H1 (cell line): ENCODE results near the gene OTOS. TPM values are rescaled to one million over a fixed set of nuclear protein-coding genes. Genes with fewer than 3 reads are reported as not detected.

Experiments used
- CTCF ChIA-PET: fragments of 300-600 bp; sonication (Branson Sonifier 250); formaldehyde crosslinking; loops from one replicate; lab custom pipeline; 2021; ENCODE audit not compliant: partially characterized antibody; lab: Charles Lee
- POLR2A ChIA-PET: fragments of 300-600 bp; sonication (Branson Sonifier 250); formaldehyde crosslinking; loops from one replicate; lab custom pipeline; 2021; ENCODE audit warnings: inconsistent platforms; ENCODE audit not compliant: partially characterized antibody; lab: Charles Lee
- DNase-seq, 2 experiments: peaks; one replicate each; pipeline versions ENCODE4 v3.0.0 to v3.0.0-alpha.2; 2010 to 2022; ENCODE audit warnings: low spot score in 2 of 2, low read depth in 1 of 2, mixed read lengths in 1 of 2
- FAIRE-seq: peaks from 2 replicates; lab custom pipeline; 2011; peaks lifted over from hg19 to GRCh38; lab: Jason Lieb, UNC
- H2AFZ ChIP-seq: 2 replicates; pipeline ENCODE4 v1.8.1; 2012; ENCODE audit warnings: low read length, inconsistent platforms
- H2AK5ac ChIP-seq: 2 replicates; pipeline ENCODE4 v1.6.1; 2013; ENCODE audit warnings: low read depth, low read length
- H2BK120ac ChIP-seq: replicated peaks from 2 replicates; pipeline ENCODE3; 2013; ENCODE audit warnings: low read depth, low read length, inconsistent platforms
- H2BK12ac ChIP-seq: 2 replicates; pipeline ENCODE4 v1.6.1; 2013; ENCODE audit warnings: low read depth, low read length
- H2BK15ac ChIP-seq: 2 replicates; pipeline ENCODE4 v1.6.1; 2013; ENCODE audit warnings: low read length
- H2BK20ac ChIP-seq: 2 replicates; pipeline ENCODE4 v1.6.1; 2013; ENCODE audit warnings: low read length
- H2BK5ac ChIP-seq: 2 replicates; pipeline ENCODE4 v1.6.1; 2013; ENCODE audit warnings: low read depth, low read length
- H3K14ac ChIP-seq: 2 replicates; pipeline ENCODE4 v1.6.1; 2013; ENCODE audit warnings: inconsistent platforms; ENCODE audit not compliant: insufficient read length
- H3K18ac ChIP-seq: 2 replicates; pipeline ENCODE4 v1.6.1; 2013; ENCODE audit warnings: low read length; ENCODE audit errors: extremely low read depth
- H3K23ac ChIP-seq: 2 replicates; pipeline ENCODE4 v1.6.1; 2013; ENCODE audit warnings: inconsistent platforms; ENCODE audit not compliant: insufficient read length
- H3K23me2 ChIP-seq: 2 replicates; pipeline ENCODE4 v1.6.1; 2013; ENCODE audit warnings: low read depth, low read length
- H3K27ac ChIP-seq: 2 replicates; pipeline ENCODE4 v1.6.1; 2011; ENCODE audit warnings: low read depth, low read length, inconsistent platforms
- H3K27me3 ChIP-seq, 4 experiments: replicated peaks in 1 of 4; 1 replicate in 1 of 4; 2 replicates in 3 of 4; pipeline versions ENCODE4 v1.6.1 to v1.8.1; 2011 to 2013; ENCODE audit warnings: low read length in 3 of 4, mild to moderate bottlenecking in 3 of 4, inconsistent platforms in 2 of 4, mixed read lengths in 2 of 4, moderate library complexity in 1 of 4; ENCODE audit not compliant: control insufficient read depth in 3 of 4, insufficient read depth in 3 of 4; ENCODE audit errors: extremely low read depth in 1 of 4
- H3K36me3 ChIP-seq, 4 experiments: 2 replicates each; pipeline versions ENCODE4 v1.6.1 to v1.8.1; 2011 to 2013; ENCODE audit warnings: mild to moderate bottlenecking in 4 of 4, low read length in 3 of 4, moderate library complexity in 2 of 4, control low read depth in 1 of 4, inconsistent platforms in 1 of 4; ENCODE audit not compliant: insufficient read depth in 4 of 4, control insufficient read depth in 2 of 4
- H3K4ac ChIP-seq: replicated peaks from 2 replicates; pipeline ENCODE3; 2013; ENCODE audit warnings: low read length, low read depth, mixed read lengths, inconsistent platforms; ENCODE audit not compliant: insufficient read length
- H3K4me1 ChIP-seq, 4 experiments: replicated peaks in 1 of 4; 1 replicate in 1 of 4; 2 replicates in 3 of 4; pipeline versions ENCODE4 v1.6.1 to v1.8.1; 2011 to 2013; ENCODE audit warnings: low read length in 3 of 4, inconsistent platforms in 2 of 4, mixed read lengths in 1 of 4; ENCODE audit not compliant: insufficient read depth in 4 of 4, control insufficient read depth in 3 of 4
- H3K4me2 ChIP-seq, 2 experiments: 2 replicates each; pipeline versions ENCODE4 v1.6.1 to v1.8.1; 2011 to 2013; ENCODE audit warnings: low read depth in 2 of 2, low read length in 2 of 2, control low read depth in 1 of 2, inconsistent platforms in 1 of 2, mild to moderate bottlenecking in 1 of 2; ENCODE audit not compliant: insufficient read depth in 1 of 2
- H3K4me3 ChIP-seq, 4 experiments: fragments of 200-600, 300-600 bp in 1 of 4; sonication (generic), shearing (Covaris generic), sonication (Bioruptor Twin) in 1 of 4; 2 replicates each; pipeline versions ENCODE4 v1.5.1 to v1.8.1; 2011 to 2016; ENCODE audit warnings: low read length in 4 of 4, low read depth in 3 of 4, control low read depth in 2 of 4, inconsistent platforms in 2 of 4, mild to moderate bottlenecking in 2 of 4, mixed read lengths in 1 of 4, moderate library complexity in 1 of 4; ENCODE audit not compliant: insufficient read depth in 2 of 4; ENCODE audit errors: extremely low read depth in 1 of 4
- H3K56ac ChIP-seq: replicated peaks from 2 replicates; pipeline ENCODE3; 2013; ENCODE audit warnings: low read depth, mild to moderate bottlenecking, mixed read lengths, low read length, inconsistent platforms; ENCODE audit not compliant: insufficient read length
- H3K79me1 ChIP-seq: 2 replicates; pipeline ENCODE4 v1.6.1; 2013; ENCODE audit warnings: low read depth, low read length, control low read depth
- H3K79me2 ChIP-seq, 2 experiments: 2 replicates each; pipeline versions ENCODE4 v1.6.1 to v1.8.1; 2012 to 2013; ENCODE audit warnings: low read length in 2 of 2, mild to moderate bottlenecking in 2 of 2, inconsistent platforms in 1 of 2; ENCODE audit not compliant: insufficient read depth in 2 of 2, control insufficient read depth in 1 of 2
- H3K9ac ChIP-seq, 4 experiments: replicated peaks in 1 of 4; 1 replicate in 1 of 4; 2 replicates in 3 of 4; pipeline versions ENCODE4 v1.6.1 to v1.8.1; 2011 to 2013; ENCODE audit warnings: low read depth in 3 of 4, low read length in 3 of 4, control low read depth in 2 of 4, mild to moderate bottlenecking in 2 of 4, moderate library complexity in 2 of 4, inconsistent platforms in 1 of 4; ENCODE audit errors: extremely low read depth in 1 of 4
- H3K9me3 ChIP-seq, 2 experiments: 2 replicates each; pipeline versions ENCODE4 v1.6.1 to v1.8.1; 2012 to 2013; ENCODE audit warnings: mild to moderate bottlenecking in 2 of 2, moderate library complexity in 2 of 2, control low read depth in 1 of 2, inconsistent platforms in 1 of 2, low read depth in 1 of 2, low read length in 1 of 2, mixed read lengths in 1 of 2; ENCODE audit not compliant: insufficient read depth in 2 of 2
- H4K20me1 ChIP-seq, 2 experiments: replicated peaks in 1 of 2; 2 replicates each; pipeline versions ENCODE3 to v1.8.1; 2011 to 2013; ENCODE audit warnings: inconsistent platforms in 2 of 2, low read length in 2 of 2, mild to moderate bottlenecking in 1 of 2; ENCODE audit not compliant: insufficient read depth in 2 of 2, control insufficient read depth in 1 of 2
- H4K5ac ChIP-seq: 2 replicates; pipeline ENCODE4 v1.6.1; 2013; ENCODE audit warnings: low read length, low read depth, mixed read lengths, inconsistent platforms; ENCODE audit not compliant: insufficient read length
- H4K8ac ChIP-seq: 2 replicates; pipeline ENCODE4 v1.8.0; 2013; ENCODE audit warnings: mild to moderate bottlenecking, moderate library complexity, low read length, inconsistent platforms; ENCODE audit not compliant: insufficient read depth; ENCODE audit errors: extremely low read depth
- H4K91ac ChIP-seq: replicated peaks from 2 replicates; pipeline ENCODE3; 2013; ENCODE audit warnings: low read length, mixed read lengths, inconsistent platforms; ENCODE audit not compliant: insufficient read length
- CEBPB ChIP-seq: IDR thresholded peaks from 2 replicates; pipeline ENCODE4 v1.6.1; 2012; ENCODE audit warnings: low read depth, low read length
- HDAC6 ChIP-seq: IDR thresholded peaks from one replicate; pipeline ENCODE4 v1.7.1; 2012; ENCODE audit warnings: low read depth, mild to moderate bottlenecking, inconsistent platforms, low read length, moderate library complexity
- KDM5A ChIP-seq: fragments of 200-600 bp; IDR thresholded peaks from 2 replicates; pipeline ENCODE4 v1.7.1; 2012; ENCODE audit warnings: mild to moderate bottlenecking, low read length, inconsistent platforms, mixed read lengths
- MAX ChIP-seq: IDR thresholded peaks from 2 replicates; pipeline ENCODE4 v1.6.1; 2012; ENCODE audit warnings: inconsistent platforms
- SUZ12 ChIP-seq: fragments of 200-600 bp; sonication (generic); IDR thresholded peaks from 2 replicates; pipeline ENCODE4 v1.6.1; 2012; ENCODE audit warnings: mild to moderate bottlenecking, inconsistent platforms, low read length, moderate library complexity, mixed read lengths
- WGBS, 2 experiments: shearing (Covaris generic) in 1 of 2; methylation state at CpG; one replicate each; pipeline versions ENCODE4 v1.1.6 to v1.1.7; 2013 to 2015; ENCODE audit warnings: low lambda C conversion rate in 2 of 2, mixed read lengths in 2 of 2, inconsistent platforms in 1 of 2, low coverage in 1 of 2, missing lambda C conversion rate in 1 of 2; ENCODE audit not compliant: insufficient replicate concordance in 2 of 2, insufficient coverage in 1 of 2, insufficient read length in 1 of 2; ENCODE audit errors: extremely low coverage in 1 of 2, missing lambda C conversion rate in 1 of 2; 5-methylcytosine and 5-hydroxymethylcytosine counted together
- polyA plus RNA-seq, 7 experiments: library from polyadenylated mRNA; depleted of rRNA in 3 of 7; stranded (reverse) in 5 of 7; unstranded in 2 of 7; fragments of >200 nt in 5 of 7; fragments of 200-250 nt in 2 of 7; gene quantifications; 1 replicate in 5 of 7; 2 replicates in 1 of 7; 4 replicates in 1 of 7; pipeline versions ENCODE4 v1.2.1 to v1.2.3, GENCODE V29; 2011 to 2013; ENCODE audit warnings: missing spikeins in 2 of 7, mixed read lengths in 2 of 7
- total RNA-seq: library from RNA; stranded (reverse); fragmentation: NEBNext Ultra II Directional; extraction: Animal tissue kit (Norgen Biotek cat#: 25700); gene quantifications from 2 replicates; pipeline ENCODE4 v1.2.1, GENCODE V29; 2021

OTOS gene
- total and polyA plus RNA-seq, 2 of the 8 experiments (the other 6 are each of a cell fraction or from before 2014, with no cell fraction given), result 0.17 TPM; not detected in 1

GRCh38 chr2:240159251-240159839, 18.9 kb upstream of the OTOS start:
- Histone ChIP-seq H3K23ac (no peak overlapping the region), H3K27me3 (no peaks in the 10 kb centered on the region; a peak in 3 of 7 replicates), H3K9ac (no peak overlapping the region), H2AFZ (no peak overlapping the region), H2BK12ac (no peak overlapping the region), H4K5ac (no peak overlapping the region), H3K4me3 (no peak overlapping the region), H3K36me3 (no peaks in the 10 kb centered on the region), H2BK15ac (no peak overlapping the region), H3K4me2 (no peak overlapping the region), H4K91ac (no peak overlapping the region), H2BK120ac (no peak overlapping the region), H3K9me3 (peaks cover 0 to 4% of the 10 kb centered on the region in 2 experiments; a peak in 2 of 4 replicates), H3K79me1 (no peaks in the 10 kb centered on the region), H3K14ac (no peak overlapping the region), H2BK5ac (no peak overlapping the region), H3K79me2 (no peaks in the 10 kb centered on the region), H3K23me2 (peaks cover 3% of the 10 kb centered on the region; the same call in 1 of the 2 replicates), H3K4ac (no peak overlapping the region), H4K8ac (no peak overlapping the region), H3K56ac (no peak overlapping the region), H2BK20ac (no peak overlapping the region), H3K18ac (no peak overlapping the region), H3K4me1 (peaks cover 0 to 9% (median 0%) of the 10 kb centered on the region in 4 experiments; a peak in 2 of 7 replicates), H3K27ac (no peak overlapping the region), H2AK5ac (no peak overlapping the region), H4K20me1 (no peaks in the 10 kb centered on the region)
- ChIA-PET CTCF (interaction anchor here (1.6 kb wide), 1 partner anchor 15 kb away, joined by 3 read pairs; no protein-coding TSS in a partner anchor), POLR2A (no interaction called here)
- WGBS, 2 experiments, result 90% methylated on average over 14 of the region's 21 CpGs; no CpG with 5 or more reads in 1 of the 2 experiments
- DNase-seq, result no peak
- no peak for FAIRE-seq
- TF ChIP-seq MAX (no peak), HDAC6 (no peak), SUZ12 (no peak), CEBPB (no peak), KDM5A (no peak)
